HL-60 (cell line): Measurements from ENCODE around the gene GPS2.

Experiments
- DNase-seq, 2 experiments: peaks; one replicate each; pipeline ENCODE4 v3.0.0-alpha.2; 2010 to 2020; ENCODE audit warnings: low read depth in 1 of 2, low spot score in 1 of 2
- H3K27ac ChIP-seq: fragments of 250-450 bp; sonication (Bioruptor Pico); replicated peaks from 2 replicates; pipeline ENCODE4 v1.5.1; 2020; ENCODE audit warnings: mild to moderate bottlenecking, moderate library complexity
- H3K27me3 ChIP-seq: fragments of 250-450 bp; sonication (Bioruptor Pico); 2 replicates; pipeline ENCODE4 v1.5.1; 2021; ENCODE audit warnings: mild to moderate bottlenecking, moderate library complexity; ENCODE audit not compliant: insufficient read depth, poor library complexity, severe bottlenecking
- H3K4me3 ChIP-seq: replicated peaks from 2 replicates; pipeline ENCODE4 v1.5.1; 2011; ENCODE audit warnings: mild to moderate bottlenecking, control low read depth, low read length; ENCODE audit not compliant: insufficient read depth
- CTCF ChIP-seq: IDR thresholded peaks from one replicate; pipeline ENCODE4 v1.5.1; 2011; ENCODE audit warnings: low read length, control low read depth, inconsistent platforms; ENCODE audit not compliant: insufficient read depth
- GABPA ChIP-seq: IDR thresholded peaks from 2 replicates; pipeline ENCODE4 v1.6.1; 2012; ENCODE audit warnings: low read depth
- POLR2AphosphoS5 ChIP-seq: IDR thresholded peaks from 2 replicates; pipeline ENCODE4 v1.6.1; 2012; ENCODE audit warnings: low read depth
- REST ChIP-seq: IDR thresholded peaks from 2 replicates; pipeline ENCODE4 v1.6.1; 2012; ENCODE audit warnings: low read depth; ENCODE audit not compliant: insufficient replicate concordance
- SPI1 ChIP-seq: IDR thresholded peaks from 2 replicates; pipeline ENCODE4 v1.6.1; 2012; ENCODE audit warnings: low read depth, mild to moderate bottlenecking, borderline replicate concordance

The GPS2 gene

DNA sequence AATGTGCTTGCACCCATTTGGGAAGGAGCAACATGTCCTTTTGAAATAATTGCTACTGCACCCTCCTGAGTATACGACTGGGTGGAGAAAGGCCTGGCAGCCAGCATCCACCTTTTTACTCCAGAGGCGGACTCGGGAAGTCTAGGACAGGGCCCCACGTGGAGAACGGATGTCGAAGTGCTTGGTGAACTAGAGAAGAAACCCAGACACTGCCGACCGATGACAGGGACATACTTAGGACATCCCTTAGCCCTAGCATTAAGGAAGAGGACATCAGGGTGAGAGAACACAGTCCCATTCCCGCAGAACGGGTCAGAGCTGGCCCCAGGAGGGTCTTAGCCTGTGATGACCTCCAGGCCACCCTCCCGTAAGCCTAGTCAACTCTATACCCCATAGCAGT is 24.5 kb downstream of the GPS2 start:
- peaks cover 2% of the 10 kb centered on the region for H3K27me3 ChIP-seq
- no peak overlapping the region for H3K27ac ChIP-seq
- DNase-seq, result no peak
- no peak overlapping the region for H3K4me3 ChIP-seq
- TF ChIP-seq GABPA (no peak), SPI1 (no peak), CTCF (no peak), REST (no peak), POLR2AphosphoS5 (no peak)

DNA sequence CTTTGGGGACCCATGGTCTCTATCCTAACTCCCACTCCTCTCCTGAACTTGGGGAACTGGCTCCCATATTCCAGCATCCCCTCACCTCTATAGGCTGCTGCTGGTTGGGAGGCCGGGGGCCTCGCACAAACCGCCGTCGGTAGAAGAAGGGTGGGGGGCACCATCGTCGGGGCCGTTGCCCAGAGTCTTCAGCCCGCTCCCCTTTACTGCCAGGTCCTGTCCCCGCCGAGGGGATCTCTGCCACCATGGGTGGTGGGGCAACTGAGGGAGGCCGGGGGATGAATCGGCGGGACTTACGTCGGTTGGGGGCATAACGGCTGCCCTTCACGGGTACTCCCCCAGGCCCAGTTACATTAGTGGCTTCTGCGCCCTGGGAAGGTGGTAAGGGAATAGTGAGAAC is 25.0 kb downstream of the GPS2 start:
- Histone ChIP-seq H3K27me3 (peaks cover 2% of the 10 kb centered on the region), H3K27ac (no peak overlapping the region), H3K4me3 (no peak overlapping the region)
- no peak for DNase-seq
- no peak for TF ChIP-seq GABPA
- no peak for TF ChIP-seq CTCF
- TF ChIP-seq POLR2AphosphoS5, result no peak
- TF ChIP-seq REST, result no peak
- no peak for TF ChIP-seq SPI1

DNA sequence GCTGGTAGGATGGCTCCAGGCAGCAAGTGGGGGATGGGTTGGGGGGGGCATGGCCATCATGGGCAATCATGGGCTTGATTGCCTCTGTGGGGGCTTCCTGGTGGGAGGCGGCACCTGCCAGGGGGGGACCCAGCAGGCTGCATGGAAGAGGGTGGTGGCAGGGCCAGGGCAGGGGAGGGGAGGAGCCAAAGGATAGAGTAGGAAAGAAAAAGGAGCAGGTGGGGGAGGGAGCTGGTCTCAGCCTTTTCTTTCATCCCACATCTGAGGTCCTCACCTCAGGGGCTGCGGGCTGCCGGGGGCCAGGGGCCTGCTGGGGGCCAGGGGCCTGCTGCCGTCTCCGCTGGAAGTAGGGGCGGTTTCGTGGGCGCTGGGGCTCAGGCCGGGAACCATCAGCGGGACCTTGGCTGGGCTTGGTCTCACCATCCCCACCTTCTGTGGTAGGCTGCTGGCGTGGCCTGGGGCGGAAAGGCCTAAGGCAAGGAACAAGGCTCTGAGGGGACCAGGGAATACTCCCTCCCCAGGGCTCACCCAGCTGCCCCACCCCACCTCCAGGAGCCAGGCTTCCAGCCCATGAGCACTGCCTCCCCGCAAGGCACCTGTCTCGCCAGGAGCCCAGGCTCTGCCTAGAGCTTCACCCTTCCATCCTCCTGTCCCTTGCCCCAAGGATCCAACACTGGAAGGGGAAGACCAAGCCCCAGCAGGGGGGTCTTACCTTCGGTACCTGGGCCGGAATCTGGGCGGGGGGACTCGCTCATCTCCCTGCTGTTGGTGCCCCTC is 25.7 kb downstream of the GPS2 start:
- DNase-seq, result no peak
- Histone ChIP-seq H3K27me3 (no peaks in the 10 kb centered on the region), H3K4me3 (no peak overlapping the region), H3K27ac (no peak overlapping the region)
- TF ChIP-seq GABPA (no peak), POLR2AphosphoS5 (no peak), REST (no peak), CTCF (no peak), SPI1 (no peak)
